Measurements from ENCODE around the gene RAP1A. TPM values are rescaled to one million over a fixed set of nuclear protein-coding genes. Genes with fewer than 3 reads are reported as not detected.
"Not testable (repeated sequence)": the region's sequence is repeated elsewhere in the genome, so short reads cannot be mapped to it uniquely, and the experiment has no call there.

Gene RAP1A
- total RNA-seq, 2 donors from 2014 or later: 28.5 to 35.0 TPM

DNA sequence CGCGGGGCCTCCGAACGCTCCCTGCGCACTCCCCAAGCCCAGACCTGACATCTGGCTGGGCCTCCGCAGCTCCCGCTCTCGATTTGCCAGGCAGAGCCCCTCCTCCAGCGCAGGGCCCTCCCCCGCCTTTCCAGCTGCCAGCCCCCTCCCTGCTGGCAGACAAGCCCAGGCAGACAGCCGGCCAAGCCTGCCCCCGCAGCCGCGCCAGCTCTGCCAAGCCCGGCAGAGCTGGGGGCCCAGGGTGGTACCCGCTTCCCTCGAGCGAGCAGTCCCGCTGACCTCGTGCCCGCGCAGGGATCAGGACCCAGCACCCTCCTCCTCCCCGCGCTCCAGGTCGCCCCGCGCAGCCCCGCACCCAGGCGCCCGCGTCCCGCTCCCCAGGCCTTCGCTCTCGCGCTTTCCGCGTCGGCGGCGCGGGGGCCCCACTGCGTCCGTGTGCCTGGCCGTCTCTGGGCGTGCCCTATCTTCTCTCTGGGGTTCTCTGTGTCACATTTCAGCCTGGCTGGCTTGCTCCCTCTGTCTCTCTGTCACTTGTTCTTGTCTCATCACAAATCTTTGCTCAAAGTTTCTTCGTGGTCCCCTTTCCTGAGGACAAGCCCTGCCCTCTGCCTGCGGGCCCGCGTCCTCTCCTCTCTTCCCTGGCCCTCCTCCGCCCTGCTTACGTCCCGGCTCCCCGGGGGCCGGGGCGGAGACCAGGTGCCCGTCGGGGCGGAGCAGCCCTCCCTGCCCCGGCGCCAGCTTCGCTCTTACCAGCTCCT lies 119.0 kb downstream of the RAP1A start:
- H3K4me3 ChIP-seq (ENCODE audit: low read length): peak overlapping the region; percentile 84
- peak overlapping the region; percentile 32 for H3K9ac ChIP-seq (ENCODE audit: extremely low read depth, low read length, poor library complexity, severe bottlenecking)
- no peak for TF ChIP-seq CTCF (conservative IDR thresholded peaks at IDR 0.05)
- peak; percentile 88 for DNase-seq
- H3K27me3 Mint-ChIP-seq (ENCODE audit: insufficient read depth): peaks cover 34% of the 10 kb centered on the region
- H3K4me1 ChIP-seq (ENCODE audit: control insufficient read depth, insufficient read depth, low read length): peaks cover 10% of the 10 kb centered on the region
- no peaks in the 10 kb centered on the region for H3K9me3 ChIP-seq (ENCODE audit: control insufficient read depth, low read length)
- peak overlapping the region; percentile 96 for H3K27ac ChIP-seq (ENCODE audit: low read depth, low read length)
- peaks cover 9% of the 10 kb centered on the region for H3K4me1 Mint-ChIP-seq
- H3K9me3 Mint-ChIP-seq: no peaks in the 10 kb centered on the region
- H3K36me3 Mint-ChIP-seq (ENCODE audit: low read depth): no peaks in the 10 kb centered on the region
- H3K27me3 ChIP-seq (ENCODE audit: control insufficient read depth, insufficient read depth, low read length, poor library complexity, severe bottlenecking): peaks cover 41% of the 10 kb centered on the region
- H3K4me3 Mint-ChIP-seq: peak overlapping the region; percentile 65
- H3K27ac Mint-ChIP-seq: peak overlapping the region; percentile 63
- 0% methylated on average over 15 to 61 of the region's 61 CpGs for WGBS, 2 experiments (ENCODE audit: insufficient coverage in 1 of 2, insufficient read length in 1 of 2)
- H3K36me3 ChIP-seq (ENCODE audit: control insufficient read depth, insufficient read depth, low read length): no peaks in the 10 kb centered on the region

DNA sequence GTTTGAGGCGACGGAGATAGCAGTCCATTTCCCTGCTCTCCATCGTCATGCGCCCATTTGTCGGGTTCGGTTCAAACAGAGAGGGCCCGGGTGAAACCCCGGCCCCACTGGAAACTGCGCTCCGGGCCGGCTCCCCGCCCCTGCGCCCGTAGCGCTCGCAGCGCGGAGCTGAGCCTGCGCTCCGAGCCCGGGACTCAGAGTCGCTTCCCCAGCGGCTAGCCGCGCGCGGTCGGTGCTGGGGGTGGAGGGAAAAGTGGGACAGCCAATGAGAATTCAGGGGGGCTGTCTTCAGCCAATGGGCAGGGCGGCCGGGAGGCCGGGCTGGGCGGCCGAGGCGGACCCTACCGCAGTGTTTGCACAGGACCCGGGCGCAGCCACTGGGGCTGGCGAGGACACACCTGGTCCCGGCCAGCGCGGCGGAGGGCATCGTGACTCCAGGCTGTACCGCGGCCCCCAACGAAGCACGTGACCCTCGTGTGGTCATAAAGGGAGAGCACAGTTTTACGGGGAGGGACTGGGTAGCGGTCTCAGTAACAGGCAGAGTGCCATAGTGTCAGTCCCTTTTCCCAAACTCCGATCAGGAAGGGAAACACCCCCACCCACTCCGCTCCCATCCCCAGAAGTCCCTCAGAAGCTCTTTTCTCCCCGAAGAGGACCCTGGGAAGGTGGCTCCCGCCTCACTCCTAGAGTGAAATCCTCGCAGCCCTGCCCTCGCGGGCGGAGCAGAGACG lies 119.8 kb downstream of the RAP1A start, which contains the start of gene INKA2:
Gene INKA2 (minus strand): TSS at position 202 of the 731 bp plus-strand sequence. CDS start 153 bp downstream, at position 49.
- peaks cover 10% of the 10 kb centered on the region for H3K4me1 ChIP-seq (ENCODE audit: control insufficient read depth, insufficient read depth, low read length)
- Mint-ChIP-seq H3K27ac (peak within 1 kb of the TSS; percentile 63), H3K4me3 (peak within 1 kb of the TSS; percentile 65), H3K9me3 (no peaks in the 10 kb centered on the region), H3K36me3 (ENCODE audit: low read depth) (no peaks in the 10 kb centered on the region), H3K27me3 (ENCODE audit: insufficient read depth) (peaks cover 40% of the 10 kb centered on the region), H3K4me1 (peaks cover 9% of the 10 kb centered on the region)
- H3K9ac ChIP-seq (ENCODE audit: extremely low read depth, low read length, poor library complexity, severe bottlenecking): peak within 1 kb of the TSS; percentile 38
- no peak for TF ChIP-seq CTCF (conservative IDR thresholded peaks at IDR 0.05)
- peaks cover 41% of the 10 kb centered on the region for H3K27me3 ChIP-seq (ENCODE audit: control insufficient read depth, insufficient read depth, low read length, poor library complexity, severe bottlenecking)
- H3K4me3 ChIP-seq (ENCODE audit: low read length): peak within 1 kb of the TSS; percentile 84
- H3K36me3 ChIP-seq (ENCODE audit: control insufficient read depth, insufficient read depth, low read length): no peaks in the 10 kb centered on the region
- DNase-seq: peak; percentile 97
- 0% methylated on average over 2 to 59 of the region's 59 CpGs for WGBS, 2 experiments (ENCODE audit: insufficient coverage in 1 of 2, insufficient read length in 1 of 2)
- no peaks in the 10 kb centered on the region for H3K9me3 ChIP-seq (ENCODE audit: control insufficient read depth, low read length)
- H3K27ac ChIP-seq (ENCODE audit: low read depth, low read length): peak within 1 kb of the TSS; percentile 96

GRCh38 chr1:111739925-111740765 lies 120.6 kb downstream of the RAP1A start:
- no peaks in the 10 kb centered on the region for H3K9me3 ChIP-seq (ENCODE audit: control insufficient read depth, low read length)
- DNase-seq: peak; percentile 93
- WGBS, 2 experiments (ENCODE audit: insufficient coverage in 1 of 2, insufficient read length in 1 of 2): 1 to 3% methylated on average over 22 to 63 of the region's 63 CpGs
- no peak overlapping the region for H3K27ac Mint-ChIP-seq
- peaks cover 10% of the 10 kb centered on the region for H3K4me1 ChIP-seq (ENCODE audit: control insufficient read depth, insufficient read depth, low read length)
- H3K4me1 Mint-ChIP-seq: peaks cover 9% of the 10 kb centered on the region
- peak overlapping the region; percentile 84 for H3K4me3 ChIP-seq (ENCODE audit: low read length)
- no peak for TF ChIP-seq CTCF (conservative IDR thresholded peaks at IDR 0.05)
- peaks cover 42% of the 10 kb centered on the region for H3K27me3 Mint-ChIP-seq (ENCODE audit: insufficient read depth)
- H3K27me3 ChIP-seq (ENCODE audit: control insufficient read depth, insufficient read depth, low read length, poor library complexity, severe bottlenecking): peaks cover 41% of the 10 kb centered on the region
- no peaks in the 10 kb centered on the region for H3K9me3 Mint-ChIP-seq
- peak overlapping the region; percentile 96 for H3K27ac ChIP-seq (ENCODE audit: low read depth, low read length)
- peak overlapping the region; percentile 65 for H3K4me3 Mint-ChIP-seq
- peak overlapping the region; percentile 38 for H3K9ac ChIP-seq (ENCODE audit: extremely low read depth, low read length, poor library complexity, severe bottlenecking)
- H3K36me3 ChIP-seq (ENCODE audit: control insufficient read depth, insufficient read depth, low read length): no peaks in the 10 kb centered on the region
- H3K36me3 Mint-ChIP-seq (ENCODE audit: low read depth): no peaks in the 10 kb centered on the region

DNA sequence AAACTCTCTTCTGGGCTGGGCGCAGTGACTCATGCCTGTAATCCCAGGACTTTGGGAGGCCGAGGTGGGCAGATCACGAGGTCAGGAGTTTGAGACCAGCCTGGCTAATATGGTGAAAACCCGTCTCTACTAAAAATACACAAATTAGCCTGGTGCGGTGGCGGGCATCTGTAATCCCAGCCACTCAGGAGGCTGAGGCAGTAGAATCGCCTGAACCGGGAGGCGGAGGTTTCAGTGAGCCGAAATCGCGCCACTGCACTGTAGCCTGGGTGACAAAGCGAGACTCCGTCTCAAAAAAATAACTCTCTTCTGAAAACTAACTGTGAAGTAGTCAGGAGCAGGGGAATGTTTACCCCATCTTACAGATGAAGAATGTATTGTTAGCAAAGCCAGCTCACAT lies 122.7 kb downstream of the RAP1A start:
- H3K4me3 Mint-ChIP-seq; H3K36me3 Mint-ChIP-seq (ENCODE audit: low read depth); H3K36me3 ChIP-seq (ENCODE audit: control insufficient read depth, insufficient read depth, low read length); H3K27ac Mint-ChIP-seq; DNase-seq; H3K27ac ChIP-seq (ENCODE audit: low read depth, low read length); H3K4me1 Mint-ChIP-seq; H3K9me3 Mint-ChIP-seq; H3K4me3 ChIP-seq (ENCODE audit: low read length); H3K9ac ChIP-seq (ENCODE audit: extremely low read depth, low read length, poor library complexity, severe bottlenecking); H3K9me3 ChIP-seq (ENCODE audit: control insufficient read depth, low read length): not testable (repeated sequence)
- peaks cover 42% of the 10 kb centered on the region for H3K27me3 Mint-ChIP-seq (ENCODE audit: insufficient read depth)
- H3K4me1 ChIP-seq (ENCODE audit: control insufficient read depth, insufficient read depth, low read length): peaks cover 10% of the 10 kb centered on the region
- WGBS, 2 experiments (ENCODE audit: insufficient coverage in 1 of 2, insufficient read length in 1 of 2): 96% methylated on average over 8 to 14 of the region's 14 CpGs
- H3K27me3 ChIP-seq (ENCODE audit: control insufficient read depth, insufficient read depth, low read length, poor library complexity, severe bottlenecking): peaks cover 35% of the 10 kb centered on the region
